PC-3 (cell line): Measurements from ENCODE around the gene BEGAIN. TPM values are rescaled to one million over a fixed set of nuclear protein-coding genes. Genes with fewer than 3 reads are reported as not detected.

Experiments used
- ATAC-seq: fragments of 200-7000 bp; cut with Tn5 transposase; 2 replicates; pipeline ENCODE4 v1.9.1; 2020; ENCODE audit warnings: mild to moderate bottlenecking, moderate library complexity
- BruUV-seq: library from RNA; stranded (reverse); fragments of 400-500 nt; replicated peaks from 2 replicates; lab custom pipeline; 2021; lab: Mats Ljungman, UMichigan
- CTCF ChIA-PET: fragments of 300-600 bp; sonication (Branson Sonifier 250); formaldehyde crosslinking; loops from one replicate; lab custom pipeline; 2022; ENCODE audit warnings: antibody characterized with exemption; lab: Charles Lee
- POLR2A ChIA-PET: fragments of 300-600 bp; sonication (Branson Sonifier 250); formaldehyde crosslinking; loops from one replicate; lab custom pipeline; 2022; ENCODE audit warnings: antibody characterized with exemption; ENCODE audit not compliant: unreplicated experiment; lab: Charles Lee
- DNase-seq: peaks from one replicate; pipeline ENCODE4 v3.0.0-alpha.2; 2015
- H2AFZ ChIP-seq: fragments of 300-600 bp; sonication (generic); 2 replicates; pipeline ENCODE4 v1.6.0; 2016; ENCODE audit warnings: antibody characterized with exemption, low read length
- H3F3A ChIP-seq: fragments of 300-600 bp; sonication (generic); one replicate; pipeline ENCODE4 v1.6.0; 2017; ENCODE audit warnings: antibody characterized with exemption, low read length, control low read depth, mild to moderate bottlenecking; ENCODE audit not compliant: unreplicated experiment
- H3K27ac ChIP-seq: fragments of 300-600 bp; sonication (generic); 2 replicates; pipeline ENCODE4 v1.5.1; 2016; ENCODE audit warnings: mild to moderate bottlenecking, low read length
- H3K27me3 ChIP-seq: fragments of 300-600 bp; sonication (generic); 2 replicates; pipeline ENCODE4 v1.6.1; 2016; ENCODE audit warnings: low read length, mixed read lengths
- H3K36me3 ChIP-seq: fragments of 300-600 bp; sonication (generic); 2 replicates; pipeline ENCODE4 v1.6.1; 2016; ENCODE audit warnings: low read depth, mixed run types, low read length, mixed read lengths
- H3K4me1 ChIP-seq: fragments of 300-600 bp; sonication (generic); 2 replicates; pipeline ENCODE4 v1.5.1; 2016; ENCODE audit warnings: low read length; ENCODE audit not compliant: insufficient read depth
- H3K4me2 ChIP-seq: fragments of 300-600 bp; sonication (generic); 2 replicates; pipeline ENCODE4 v1.6.0; 2016; ENCODE audit warnings: low read length
- H3K4me3 ChIP-seq: fragments of 300-600 bp; sonication (generic); 2 replicates; pipeline ENCODE4 v1.5.1; 2016; ENCODE audit warnings: mild to moderate bottlenecking, low read length, mixed read lengths
- H3K79me2 ChIP-seq: fragments of 300-600 bp; sonication (generic); 2 replicates; pipeline ENCODE4 v1.6.1; 2017; ENCODE audit warnings: low read length, mixed read lengths
- H3K9ac ChIP-seq: fragments of 300-600 bp; sonication (generic); 2 replicates; pipeline ENCODE4 v1.6.0; 2016; ENCODE audit warnings: mild to moderate bottlenecking, low read length
- H3K9me2 ChIP-seq: fragments of 300-600 bp; sonication (generic); replicated peaks from 2 replicates; pipeline ENCODE4 v1.6.1; 2016; ENCODE audit warnings: mixed run types, low read length, mixed read lengths
- H3K9me3 ChIP-seq: fragments of 300-600 bp; sonication (generic); 2 replicates; pipeline ENCODE4 v1.6.1; 2016; ENCODE audit warnings: low read length, mixed read lengths
- H4K20me1 ChIP-seq: fragments of 300-600 bp; sonication (generic); 2 replicates; pipeline ENCODE4 v1.6.1; 2016; ENCODE audit warnings: low read length, mixed read lengths
- CTCF ChIP-seq: fragments of 300-600 bp; sonication (generic); conservative IDR thresholded peaks from 2 replicates; pipeline ENCODE4 v1.5.1; 2017; ENCODE audit warnings: antibody characterized with exemption, low read depth, mild to moderate bottlenecking, low read length
- EZH2 ChIP-seq: fragments of 300-600 bp; sonication (generic); IDR thresholded peaks from one replicate; pipeline ENCODE4 v1.6.1; 2017; ENCODE audit warnings: antibody characterized with exemption, mild to moderate bottlenecking, low read length; ENCODE audit not compliant: unreplicated experiment
- EZH2phosphoT487 ChIP-seq: fragments of 300-600 bp; sonication (generic); IDR thresholded peaks from 2 replicates; pipeline ENCODE4 v1.6.1; 2018; ENCODE audit warnings: mild to moderate bottlenecking, antibody characterized with exemption, low read length, borderline replicate concordance
- intact Hi-C: fragments of 100-400 bp; cut with micrococcal nuclease; formaldehyde crosslinking; loops from 2 replicates; pipeline ENCODE4 v1.9.0; 2023
- total RNA-seq: library from RNA; depleted of rRNA; stranded (reverse); fragments of >200 nt; gene quantifications from 2 replicates; pipeline ENCODE4 v1.2.3, GENCODE V29; 2014

Gene BEGAIN
- total RNA-seq, 1 experiment from 2014 or later, result 3.8 TPM

GRCh38 chr14:100548939-100549338, 38.3 kb downstream of the BEGAIN start:
- Histone ChIP-seq H3K4me1 (peaks cover 25% of the 10 kb centered on the region), H3K9me3 (no peaks in the 10 kb centered on the region), H3K9ac (no peak overlapping the region), H3K4me3 (no peak overlapping the region), H3K27me3 (no peaks in the 10 kb centered on the region), H3K36me3 (no peaks in the 10 kb centered on the region), H4K20me1 (no peaks in the 10 kb centered on the region), H3K4me2 (no peak overlapping the region), H3K27ac (no peak overlapping the region), H2AFZ (no peak overlapping the region), H3F3A (no peaks in the 10 kb centered on the region), H3K9me2 (no peaks in the 10 kb centered on the region), H3K79me2 (no peaks in the 10 kb centered on the region)
- DNase-seq (no peak), ATAC-seq (no peak)
- ChIA-PET POLR2A (interaction anchor here (1.6 kb wide), 1 partner anchor 72 kb away, joined by 3 read pairs; no protein-coding TSS in a partner anchor), CTCF (no interaction called here)
- intact Hi-C loops, result loop anchor here (1.0 to 10.0 kb wide), 3 partner anchors 72 to 110 kb away; no protein-coding TSS in a partner anchor
- BruUV-seq, result no TSS peak
- TF ChIP-seq EZH2phosphoT487 (no peak), EZH2 (no peak)

- no TSS peak for BruUV-seq
- H3K27ac ChIP-seq, result no peak overlapping the region
- H3K4me1 ChIP-seq, result peaks cover 25% of the 10 kb centered on the region
- no peaks in the 10 kb centered on the region for H3K36me3 ChIP-seq
- H3K9me3 ChIP-seq, result no peaks in the 10 kb centered on the region
- H3K9ac ChIP-seq, result no peak overlapping the region
- TF ChIP-seq EZH2phosphoT487 (no peak), EZH2 (no peak), CTCF (no peak)
- no peaks in the 10 kb centered on the region for H3K79me2 ChIP-seq
- no peak for ATAC-seq
- H3F3A ChIP-seq, result no peaks in the 10 kb centered on the region
- no peak overlapping the region for H2AFZ ChIP-seq
- H3K27me3 ChIP-seq, result no peaks in the 10 kb centered on the region
- no peak overlapping the region for H3K4me3 ChIP-seq
- ChIA-PET CTCF (no interaction called here), POLR2A (interaction anchor here (1.6 kb wide), 1 partner anchor 72 kb away, joined by 3 read pairs; no protein-coding TSS in a partner anchor)
- intact Hi-C loops, result loop anchor here (1.0 to 10.0 kb wide), 3 partner anchors 71 to 109 kb away; no protein-coding TSS in a partner anchor
- H4K20me1 ChIP-seq, result no peaks in the 10 kb centered on the region
- no peak overlapping the region for H3K4me2 ChIP-seq
- H3K9me2 ChIP-seq, result no peaks in the 10 kb centered on the region
- DNase-seq, result no peak
These were observed 38.9 kb downstream of the BEGAIN start for GRCh38 chr14:100548295-100548655.

- H3F3A ChIP-seq, result no peaks in the 10 kb centered on the region
- peaks cover 25% of the 10 kb centered on the region for H3K4me1 ChIP-seq
- H3K4me3 ChIP-seq, result no peak overlapping the region
- DNase-seq (peak; percentile 97), ATAC-seq (peak; percentile 88)
- H2AFZ ChIP-seq, result no peak overlapping the region
- H3K9me3 ChIP-seq, result no peaks in the 10 kb centered on the region
- BruUV-seq, result no TSS peak
- H3K79me2 ChIP-seq, result no peaks in the 10 kb centered on the region
- H3K9me2 ChIP-seq, result no peaks in the 10 kb centered on the region
- peak overlapping the region; percentile 37 for H3K9ac ChIP-seq
- intact Hi-C loops, result loop anchor here (1.0 to 10.0 kb wide), 3 partner anchors 70 to 108 kb away; no protein-coding TSS in a partner anchor
- H3K4me2 ChIP-seq, result peak overlapping the region; percentile 52
- ChIA-PET CTCF (no interaction called here), POLR2A (interaction anchor here (1.6 kb wide), 1 partner anchor 71 kb away, joined by 3 read pairs; no protein-coding TSS in a partner anchor)
- no peaks in the 10 kb centered on the region for H4K20me1 ChIP-seq
- H3K36me3 ChIP-seq, result no peaks in the 10 kb centered on the region
- H3K27me3 ChIP-seq, result no peaks in the 10 kb centered on the region
- TF ChIP-seq EZH2, result no peak
- peak; percentile 96 for TF ChIP-seq EZH2phosphoT487
- H3K27ac ChIP-seq, result peak overlapping the region; percentile 53
These were observed 39.5 kb downstream of the BEGAIN start for GRCh38 chr14:100547633-100548294.
